Measurements from ENCODE around the gene PCP4L1. TPM values are rescaled to one million over a fixed set of nuclear protein-coding genes. Genes with fewer than 3 reads are reported as not detected.

The PCP4L1 gene
- total RNA-seq, 1 donor from 2014 or later: not detected

- DNase-seq (ENCODE audit: low spot score in 2 of 2): no peak
- Histone ChIP-seq H3K4me3 (peak overlapping the region in 1 of 2 donors; percentile 39), H3K27ac (peak overlapping the region; percentile 72 to 78), H3K4me1 (peaks cover 0 to 4% of the 10 kb centered on the region in 2 donors), H3K36me3 (peaks cover 12 to 23% of the 10 kb centered on the region in 2 donors), H3K27me3 (no peaks in the 10 kb centered on the region), H3K9me3 (no peaks in the 10 kb centered on the region)
- TF ChIP-seq, protein P1, sequence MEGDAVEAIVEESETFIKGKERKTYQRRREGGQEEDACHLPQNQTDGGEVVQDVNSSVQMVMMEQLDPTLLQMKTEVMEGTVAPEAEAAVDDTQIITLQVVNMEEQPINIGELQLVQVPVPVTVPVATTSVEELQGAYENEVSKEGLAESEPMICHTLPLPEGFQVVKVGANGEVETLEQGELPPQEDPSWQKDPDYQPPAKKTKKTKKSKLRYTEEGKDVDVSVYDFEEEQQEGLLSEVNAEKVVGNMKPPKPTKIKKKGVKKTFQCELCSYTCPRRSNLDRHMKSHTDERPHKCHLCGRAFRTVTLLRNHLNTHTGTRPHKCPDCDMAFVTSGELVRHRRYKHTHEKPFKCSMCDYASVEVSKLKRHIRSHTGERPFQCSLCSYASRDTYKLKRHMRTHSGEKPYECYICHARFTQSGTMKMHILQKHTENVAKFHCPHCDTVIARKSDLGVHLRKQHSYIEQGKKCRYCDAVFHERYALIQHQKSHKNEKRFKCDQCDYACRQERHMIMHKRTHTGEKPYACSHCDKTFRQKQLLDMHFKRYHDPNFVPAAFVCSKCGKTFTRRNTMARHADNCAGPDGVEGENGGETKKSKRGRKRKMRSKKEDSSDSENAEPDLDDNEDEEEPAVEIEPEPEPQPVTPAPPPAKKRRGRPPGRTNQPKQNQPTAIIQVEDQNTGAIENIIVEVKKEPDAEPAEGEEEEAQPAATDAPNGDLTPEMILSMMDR (IDR thresholded peaks at IDR 0.05): no peak
- intact Hi-C loops (cut with DNase I): no loop called here
These were observed 40.7 kb upstream of the PCP4L1 start for GRCh38 chr1:161217831-161218230.

DNA sequence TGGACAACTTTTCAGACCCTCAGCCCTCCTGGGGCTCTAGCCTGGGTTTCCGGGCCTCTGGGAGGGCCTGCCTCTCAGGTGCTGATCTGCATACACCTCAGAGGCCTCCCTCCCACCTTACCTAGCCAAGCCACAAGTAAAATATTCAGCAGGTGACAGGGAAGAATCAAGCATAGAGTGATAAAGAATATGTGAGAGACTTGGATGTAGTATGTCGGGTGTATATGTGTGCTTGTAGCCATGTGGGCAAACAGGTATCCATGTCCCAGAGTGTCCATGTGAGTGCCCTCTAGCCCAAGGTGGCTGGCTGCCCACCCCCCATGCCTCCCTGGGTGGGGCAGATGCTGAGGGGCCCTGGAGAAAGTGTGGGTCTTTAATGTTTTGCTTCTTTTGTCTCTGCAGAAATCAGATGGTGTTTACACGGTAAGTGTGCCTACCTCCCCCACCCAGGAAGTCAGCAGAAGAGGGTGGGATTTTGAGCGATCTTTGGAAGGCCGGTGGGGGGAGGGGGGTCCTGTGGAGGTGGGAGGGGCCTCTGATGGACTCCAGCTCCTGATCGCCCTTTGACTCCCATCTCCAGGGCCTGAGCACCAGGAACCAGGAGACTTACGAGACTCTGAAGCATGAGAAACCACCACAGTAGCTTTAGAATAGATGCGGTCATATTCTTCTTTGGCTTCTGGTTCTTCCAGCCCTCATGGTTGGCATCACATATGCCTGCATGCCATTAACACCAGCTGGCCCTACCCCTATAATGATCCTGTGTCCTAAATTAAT lies 40.1 kb upstream of the PCP4L1 start:
- Histone ChIP-seq H3K36me3 (peaks cover 6 to 17% of the 10 kb centered on the region in 2 donors), H3K9me3 (no peaks in the 10 kb centered on the region), H3K4me1 (peaks cover 0 to 4% of the 10 kb centered on the region in 2 donors), H3K27me3 (no peaks in the 10 kb centered on the region), H3K4me3 (no peak overlapping the region), H3K27ac (peak overlapping the region in 1 of 2 donors; percentile 78)
- TF ChIP-seq, protein P1 (IDR thresholded peaks at IDR 0.05): no peak
- no peak for DNase-seq (ENCODE audit: low spot score in 2 of 2)
- intact Hi-C loops (cut with DNase I): no loop called here

DNA sequence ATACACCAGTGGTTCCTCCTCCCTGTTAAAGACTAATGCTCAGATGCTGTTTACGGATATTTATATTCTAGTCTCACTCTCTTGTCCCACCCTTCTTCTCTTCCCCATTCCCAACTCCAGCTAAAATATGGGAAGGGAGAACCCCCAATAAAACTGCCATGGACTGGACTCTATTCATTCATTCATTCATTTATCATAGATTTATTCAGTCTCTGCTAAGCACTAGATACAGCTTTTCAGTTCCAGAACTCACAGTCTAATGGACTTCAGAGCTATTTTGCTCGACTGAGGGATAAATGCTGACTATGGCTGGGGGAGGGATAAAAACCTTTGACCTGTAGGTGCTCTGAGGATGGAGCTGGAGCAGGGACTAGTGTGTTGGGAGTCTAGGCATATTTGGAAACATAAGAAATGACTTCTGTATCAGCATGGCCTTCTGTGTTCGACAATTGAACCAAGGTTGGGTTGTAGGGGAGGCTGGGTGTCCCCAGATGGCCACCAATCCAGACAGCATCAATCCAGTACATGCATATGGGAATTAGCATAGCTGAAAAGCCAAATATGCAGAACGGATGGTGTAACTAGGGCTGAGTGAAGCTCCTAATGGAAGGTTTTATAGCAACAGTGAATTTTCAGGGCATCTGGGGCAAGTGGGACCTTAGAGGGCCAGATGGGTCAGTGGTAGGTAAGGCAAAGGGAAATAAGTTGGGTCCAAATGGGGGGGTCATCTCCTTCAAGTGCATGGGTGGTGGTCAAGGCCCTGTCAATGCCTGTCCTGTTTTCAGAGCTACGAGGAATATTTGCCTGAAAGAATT lies 39.3 kb upstream of the PCP4L1 start:
- Histone ChIP-seq H3K4me3 (no peak overlapping the region), H3K4me1 (peaks cover 0 to 4% of the 10 kb centered on the region in 2 donors), H3K36me3 (peaks cover 0 to 9% of the 10 kb centered on the region in 2 donors), H3K27ac (no peak overlapping the region), H3K9me3 (no peaks in the 10 kb centered on the region), H3K27me3 (no peaks in the 10 kb centered on the region)
- no peak for DNase-seq (ENCODE audit: low spot score in 2 of 2)
- TF ChIP-seq, protein P1 (IDR thresholded peaks at IDR 0.05): no peak
- intact Hi-C loops (cut with DNase I): no loop called here

- DNase-seq (ENCODE audit: low spot score in 2 of 2): no peak
- intact Hi-C loops (cut with DNase I): no loop called here
- H3K9me3 ChIP-seq: no peaks in the 10 kb centered on the region
- H3K27me3 ChIP-seq: no peaks in the 10 kb centered on the region
- H3K27ac ChIP-seq: no peak overlapping the region
- TF ChIP-seq, protein P1 (IDR thresholded peaks at IDR 0.05): no peak
- no peak overlapping the region for H3K4me3 ChIP-seq
- peaks cover 0 to 2% of the 10 kb centered on the region in 2 donors for H3K36me3 ChIP-seq
- H3K4me1 ChIP-seq: peaks cover 0 to 4% of the 10 kb centered on the region in 2 donors
These were observed 38.5 kb upstream of the PCP4L1 start for GRCh38 chr1:161220002-161220401.

DNA sequence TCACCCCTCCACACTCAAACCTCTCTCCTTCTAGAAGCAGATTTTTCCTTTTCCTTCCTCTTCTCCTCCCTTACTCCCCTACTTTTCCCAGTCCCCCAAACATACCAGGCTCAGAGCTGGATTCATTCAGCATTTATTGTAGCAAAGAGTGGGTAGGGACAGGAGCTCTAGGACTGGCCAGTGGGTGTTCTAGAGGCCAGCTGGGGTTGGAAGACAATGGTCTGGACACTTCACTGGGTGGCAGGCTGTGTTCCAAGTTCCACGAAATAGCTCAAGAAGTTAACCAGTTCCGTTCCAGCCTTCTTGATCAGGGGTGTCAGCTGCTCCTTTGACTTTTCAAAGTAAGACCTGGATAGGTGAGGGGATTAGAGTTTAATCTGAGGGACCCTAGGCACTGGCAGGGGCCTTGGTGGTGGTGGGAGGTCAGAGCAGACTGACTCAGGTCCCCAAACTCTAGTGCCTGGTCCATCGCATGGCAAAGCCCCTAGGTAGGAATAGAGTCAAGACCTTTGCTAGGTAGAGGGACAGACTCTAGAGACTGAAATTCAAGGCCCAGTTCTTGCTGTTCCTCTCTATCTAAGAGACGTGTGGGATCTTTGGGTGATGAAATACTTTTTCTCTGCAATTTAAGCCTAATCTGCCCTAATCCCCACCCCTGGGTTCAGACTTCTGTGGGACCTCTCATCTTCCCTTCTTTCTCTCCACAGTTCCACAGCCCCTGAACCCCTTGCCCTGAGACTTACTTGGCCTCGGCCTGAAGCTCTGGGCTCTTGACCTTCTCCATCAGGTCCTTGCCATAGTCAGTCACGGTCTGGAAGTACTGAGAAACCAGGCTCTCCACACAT lies 36.1 kb upstream of the PCP4L1 start:
- TF ChIP-seq, protein P1 (IDR thresholded peaks at IDR 0.05): no peak
- no peak overlapping the region for H3K4me3 ChIP-seq
- H3K9me3 ChIP-seq: no peaks in the 10 kb centered on the region
- peaks cover 7 to 13% of the 10 kb centered on the region in 2 donors for H3K4me1 ChIP-seq
- no peak overlapping the region for H3K27ac ChIP-seq
- intact Hi-C loops (cut with DNase I): no loop called here
- H3K36me3 ChIP-seq: no peaks in the 10 kb centered on the region
- no peak for DNase-seq (ENCODE audit: low spot score in 2 of 2)
- H3K27me3 ChIP-seq: no peaks in the 10 kb centered on the region

All from ascending aorta (tissue), 2 donors.